Spleen (tissue), 13 donors: ENCODE results near the gene HSPBP1. TPM values are rescaled to one million over a fixed set of nuclear protein-coding genes. Genes with fewer than 3 reads are reported as not detected.
"Not testable (repeated sequence)": the region's sequence is repeated elsewhere in the genome, so short reads cannot be mapped to it uniquely, and the experiment has no call there.

Experiments
- DNase-seq: peaks from one replicate; pipeline ENCODE4 v3.0.0-alpha.2; 2020
- H3K27ac ChIP-seq, 8 donors: fragments of 200-600 bp; sonication (generic) in 7 of 8; 1 replicate in 4 of 8; 2 replicates in 4 of 8; pipeline versions ENCODE4 v1.5.0 to v1.8.0; 2016 to 2021; ENCODE audit warnings: inconsistent platforms in 4 of 8, mild to moderate bottlenecking in 4 of 8, moderate library complexity in 1 of 8
- H3K27me3 ChIP-seq, 7 donors: fragments of 200-600 bp; sonication (generic) in 6 of 7; replicated peaks in 1 of 7; 1 replicate in 4 of 7; 2 replicates in 3 of 7; pipeline versions ENCODE4 v1.5.0 to v1.8.0; 2016 to 2021; ENCODE audit warnings: inconsistent platforms in 3 of 7, mild to moderate bottlenecking in 1 of 7
- H3K36me3 ChIP-seq, 6 donors: fragments of 200-600 bp; sonication (generic) in 5 of 6; 1 replicate in 4 of 6; 2 replicates in 2 of 6; pipeline versions ENCODE4 v1.5.0 to v1.8.0; 2016 to 2021; ENCODE audit warnings: inconsistent platforms in 2 of 6
- H3K4me1 ChIP-seq, 6 donors: fragments of 200-600 bp; sonication (generic) in 5 of 6; 1 replicate in 3 of 6; 2 replicates in 3 of 6; pipeline versions ENCODE4 v1.5.0 to v1.8.0; 2016 to 2021; ENCODE audit warnings: inconsistent platforms in 3 of 6
- H3K4me3 ChIP-seq, 8 donors: fragments of 200-600 bp; sonication (generic) in 7 of 8; 1 replicate in 4 of 8; 2 replicates in 4 of 8; pipeline versions ENCODE4 v1.5.0 to v1.8.0; 2016 to 2021; ENCODE audit warnings: inconsistent platforms in 4 of 8, mild to moderate bottlenecking in 4 of 8, moderate library complexity in 2 of 8
- H3K9me3 ChIP-seq, 8 donors: fragments of 200-600 bp; sonication (generic) in 7 of 8; 1 replicate in 4 of 8; 2 replicates in 4 of 8; pipeline versions ENCODE4 v1.5.0 to v1.8.0; 2016 to 2021; ENCODE audit warnings: inconsistent platforms in 4 of 8
- POLR2A ChIP-seq, 3 donors: fragments of 450-650 bp; IDR thresholded peaks; one replicate each; pipeline ENCODE4 v1.5.1; 2017; ENCODE audit warnings: antibody characterized with exemption in 3 of 3, mild to moderate bottlenecking in 1 of 3
- POLR2AphosphoS5 ChIP-seq, 3 donors: sonication (generic); formaldehyde crosslinking; IDR thresholded peaks; one replicate each; pipeline ENCODE4 v1.5.1; 2017; ENCODE audit warnings: antibody characterized with exemption in 3 of 3
- WGBS, 5 donors: extraction: QIAGEN DNeasy Blood & Tissue Kit in 3 of 5; methylation state at CpG; one replicate each; pipeline versions ENCODE4 v1.1.5 to v1.1.7; 2013 to 2018; 5-methylcytosine and 5-hydroxymethylcytosine counted together
- intact Hi-C: fragments of 100-400 bp; cut with DNase I; formaldehyde crosslinking; loops from one replicate; pipeline ENCODE4 v1.15.0; 2023; ENCODE audit warnings: low total_unique reads
- long read RNA-seq, 2 donors: transcript quantifications; one replicate each; lab custom pipeline, GENCODE V29; 2026
- polyA plus RNA-seq, 3 donors: library from polyadenylated mRNA; stranded (reverse); fragments of 200-250 nt; gene quantifications; one replicate each; pipeline ENCODE4 v1.2.1, GENCODE V29; 2013
- total RNA-seq, 7 donors: library from RNA; depleted of rRNA in 3 of 7; stranded (reverse); fragments of >200 nt in 3 of 7; fragmentation: NEBNext Ultra II Directional in 4 of 7; extraction: Animal tissue kit (Norgen Biotek cat#: 25700) in 4 of 7; gene quantifications; one replicate each; pipeline versions ENCODE4 v1.1.0 to v1.2.1, GENCODE V29; 2016 to 2021
- TF ChIP-seq, protein P1 (sequence below), 11 experiments: fragments of 200-600 bp in 7 of 11; fragments of 450-650 bp in 4 of 11; sonication (generic) in 4 of 11; IDR thresholded peaks in 8 of 11; conservative IDR thresholded peaks in 3 of 11; 1 replicate in 7 of 11; 2 replicates in 4 of 11; pipeline versions ENCODE4 v1.4.0 to v1.8.0; 2016 to 2021; ENCODE audit warnings: antibody characterized with exemption in 11 of 11, inconsistent platforms in 4 of 11, mild to moderate bottlenecking in 1 of 11
- donor health status: healthy with polysubstance abuse.
- donor health status: DM: no; HTN: no; CAD: no; lungs with moderate emphysema.
- donor health status: DM: no; HTN: no; CAD: no.
- donor health status: Bipolar disorder and iron deficiency.
- donor health status: healthy.
- donor health status: DM: no; HTN: no; CAD: no.
- donor health status: DM: yes; HTN: yes; CAD: no.

Gene HSPBP1
- total RNA-seq = 10 to 100 TPM; 14.2 to 26.8 (median 17.6) TPM
- 10 to 100 TPM; 14.2 to 27.0 (median 26.4) TPM for polyA plus RNA-seq
- long read RNA-seq, donor 1, partial matches to known transcripts = 0 of 7 reads
- long read RNA-seq, donor 1, other reads (novel, unspliced or antisense) = 0 of 7 reads
- long read RNA-seq, donor 2, transcript HSPBP1-202 (8 exons, 1,572 nt) = major isoform, 7 of 9 reads
- long read RNA-seq, donor 2, partial matches to known transcripts = 0 of 9 reads
- long read RNA-seq, donor 2, other reads (novel, unspliced or antisense) = 0 of 9 reads

- H3K36me3 ChIP-seq = peaks cover 0 to 18% (median 11%) of the 10 kb centered on the region in 6 donors
- H3K9me3 ChIP-seq = no peaks in the 10 kb centered on the region
- intact Hi-C loops = no loop called here
- H3K4me3 ChIP-seq = peak within 1 kb of the TSS; percentile 65 to 85 (median 76)
- H3K27ac ChIP-seq = peak within 1 kb of the TSS; percentile 74 to 88 (median 83)
- H3K4me1 ChIP-seq = peaks cover 17 to 83% (median 50%) of the 10 kb centered on the region in 6 donors
- TF ChIP-seq, protein P1, sequence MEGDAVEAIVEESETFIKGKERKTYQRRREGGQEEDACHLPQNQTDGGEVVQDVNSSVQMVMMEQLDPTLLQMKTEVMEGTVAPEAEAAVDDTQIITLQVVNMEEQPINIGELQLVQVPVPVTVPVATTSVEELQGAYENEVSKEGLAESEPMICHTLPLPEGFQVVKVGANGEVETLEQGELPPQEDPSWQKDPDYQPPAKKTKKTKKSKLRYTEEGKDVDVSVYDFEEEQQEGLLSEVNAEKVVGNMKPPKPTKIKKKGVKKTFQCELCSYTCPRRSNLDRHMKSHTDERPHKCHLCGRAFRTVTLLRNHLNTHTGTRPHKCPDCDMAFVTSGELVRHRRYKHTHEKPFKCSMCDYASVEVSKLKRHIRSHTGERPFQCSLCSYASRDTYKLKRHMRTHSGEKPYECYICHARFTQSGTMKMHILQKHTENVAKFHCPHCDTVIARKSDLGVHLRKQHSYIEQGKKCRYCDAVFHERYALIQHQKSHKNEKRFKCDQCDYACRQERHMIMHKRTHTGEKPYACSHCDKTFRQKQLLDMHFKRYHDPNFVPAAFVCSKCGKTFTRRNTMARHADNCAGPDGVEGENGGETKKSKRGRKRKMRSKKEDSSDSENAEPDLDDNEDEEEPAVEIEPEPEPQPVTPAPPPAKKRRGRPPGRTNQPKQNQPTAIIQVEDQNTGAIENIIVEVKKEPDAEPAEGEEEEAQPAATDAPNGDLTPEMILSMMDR (IDR thresholded peaks at IDR 0.05 in 8 of 11, conservative IDR thresholded peaks at IDR 0.05 in 3 of 11) = no peak
- TF ChIP-seq POLR2AphosphoS5 (IDR thresholded peaks at IDR 0.05) = peak; percentile 85 to 87 (median 87)
- no peak for TF ChIP-seq POLR2A (IDR thresholded peaks at IDR 0.05)
- H3K27me3 ChIP-seq = peaks cover 0 to 25% (median 8%) of the 10 kb centered on the region in 7 donors
- 3 to 8% (median 4%) methylated on average over 31 to 52 of the region's 52 CpGs for WGBS, 5 donors
- DNase-seq = peak; percentile 98
Observed at GRCh38 chr19:55279770-55280643, at the start of gene HSPBP1. HSPBP1 (minus strand) TSS chr19:55280110; CDS start chr19:55279608, 502 bp downstream.

DNA sequence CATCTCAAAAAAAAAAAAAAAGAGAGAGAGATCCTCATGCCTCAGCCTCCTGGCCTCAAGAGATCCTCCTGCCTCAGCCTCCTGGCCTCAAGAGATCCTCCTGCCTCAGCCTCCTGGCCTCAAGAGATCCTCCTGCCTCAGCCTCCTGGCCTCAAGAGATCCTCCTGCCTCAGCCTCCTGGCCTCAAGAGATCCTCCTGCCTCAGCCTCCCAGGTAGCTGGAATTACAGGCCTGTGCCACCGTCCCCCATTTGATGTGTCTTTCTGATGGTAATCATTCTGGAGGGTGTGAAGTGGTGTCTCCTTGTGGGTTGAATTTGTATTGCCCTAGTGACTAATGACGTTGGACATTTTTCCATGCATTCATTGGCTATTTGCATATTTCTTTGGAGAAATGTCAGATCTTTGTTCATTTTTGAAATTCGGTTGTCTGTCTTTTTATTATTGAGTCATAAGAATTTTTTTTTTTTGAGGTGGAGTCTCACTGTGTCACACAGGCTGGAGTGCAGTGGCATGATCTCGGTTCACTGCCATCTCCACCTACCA, 48.9 kb upstream of the HSPBP1 start:
- WGBS, 5 donors = 69 to 83% (median 76%) methylated on average over 4 of the region's 4 CpGs
- H3K9me3 ChIP-seq, H3K4me3 ChIP-seq, DNase-seq, intact Hi-C loops, H3K36me3 ChIP-seq, H3K27ac ChIP-seq: not testable (repeated sequence)
- peaks cover 0 to 29% (median 0%) of the 10 kb centered on the region in 7 donors for H3K27me3 ChIP-seq
- H3K4me1 ChIP-seq = peaks cover 0 to 27% (median 0%) of the 10 kb centered on the region in 6 donors

DNA sequence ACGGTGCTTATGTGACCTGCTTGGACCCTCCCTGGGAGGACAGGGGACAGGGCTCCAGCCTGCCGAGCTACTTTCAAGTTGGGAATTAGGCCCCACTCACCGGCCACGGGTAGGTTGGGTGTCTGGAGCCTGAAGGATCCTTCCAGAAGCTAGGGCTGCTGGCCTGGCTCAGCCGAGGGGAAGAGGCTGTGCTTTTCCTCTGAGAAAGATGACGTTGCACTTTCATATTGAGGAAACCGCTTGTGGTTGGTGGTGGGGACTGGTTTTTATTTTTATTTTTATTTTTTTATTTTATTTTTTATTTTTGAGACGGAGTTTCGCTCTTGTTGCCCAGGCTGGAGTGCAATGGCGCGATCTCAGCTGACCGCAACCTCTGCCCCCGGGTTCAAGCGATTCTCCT, 45.3 kb upstream of the HSPBP1 start, which contains the start of gene TMEM150B:
Gene TMEM150B, minus strand, starts transcription at position 170 of the 400 bp plus-strand sequence. CDS start 4,305 bp downstream, outside the sequence.
- 47 to 59% (median 53%) methylated on average over 13 to 14 of the region's 14 CpGs for WGBS, 5 donors
- Histone ChIP-seq H3K4me3 (peak within 1 kb of the TSS in 2 of 8 donors; percentile 17 to 38), H3K27me3 (peaks cover 0 to 29% (median 0%) of the 10 kb centered on the region in 7 donors), H3K36me3 (peaks cover 0 to 3% (median 0%) of the 10 kb centered on the region in 6 donors), H3K4me1 (peaks cover 0 to 40% (median 0%) of the 10 kb centered on the region in 6 donors), H3K9me3 (no peaks in the 10 kb centered on the region), H3K27ac (peak within 1 kb of the TSS in 6 of 8 donors; percentile 5 to 76 (median 66))
- TF ChIP-seq POLR2A (IDR thresholded peaks at IDR 0.05) (no peak), POLR2AphosphoS5 (IDR thresholded peaks at IDR 0.05) (peak; percentile 9 to 35 (median 15))
- TF ChIP-seq, protein P1 (IDR thresholded peaks at IDR 0.05 in 8 of 11, conservative IDR thresholded peaks at IDR 0.05 in 3 of 11) = no peak
- intact Hi-C loops = no loop called here
- DNase-seq = no peak

DNA sequence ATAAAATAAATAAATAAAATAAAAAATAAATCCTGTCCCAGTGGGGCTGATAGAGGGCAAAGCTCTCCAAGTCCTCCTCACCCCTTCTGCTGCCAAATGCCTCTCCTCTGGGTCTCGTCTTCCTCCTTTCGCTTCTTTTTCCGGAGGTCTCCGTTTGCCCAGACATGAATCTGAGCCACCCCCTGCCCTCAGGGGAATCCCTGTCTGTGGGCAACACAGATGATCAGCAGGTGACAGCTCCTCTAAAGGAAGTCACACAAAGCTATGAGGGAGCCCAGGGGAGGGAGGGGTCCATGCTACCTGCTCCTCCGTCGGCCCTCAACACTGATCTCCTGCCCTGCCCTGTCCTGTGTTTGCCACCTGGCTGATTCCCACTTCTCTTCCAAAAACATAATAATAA, 44.8 kb upstream of the HSPBP1 start:
- no peak for TF ChIP-seq POLR2AphosphoS5 (IDR thresholded peaks at IDR 0.05)
- TF ChIP-seq, protein P1 (IDR thresholded peaks at IDR 0.05 in 8 of 11, conservative IDR thresholded peaks at IDR 0.05 in 3 of 11) = no peak
- no peak for TF ChIP-seq POLR2A (IDR thresholded peaks at IDR 0.05)
- peaks cover 0 to 8% (median 0%) of the 10 kb centered on the region in 6 donors for H3K36me3 ChIP-seq
- WGBS, 5 donors = 58 to 85% (median 80%) methylated on average over 6 of the region's 6 CpGs
- intact Hi-C loops = no loop called here
- H3K4me1 ChIP-seq = peaks cover 0 to 40% (median 0%) of the 10 kb centered on the region in 6 donors
- peak overlapping the region in 5 of 8 donors; percentile 5 to 76 (median 70) for H3K27ac ChIP-seq
- no peak for DNase-seq
- peak overlapping the region in 2 of 8 donors; percentile 17 to 38 for H3K4me3 ChIP-seq
- H3K9me3 ChIP-seq = no peaks in the 10 kb centered on the region
- H3K27me3 ChIP-seq = peaks cover 0 to 29% (median 0%) of the 10 kb centered on the region in 7 donors
